HepG2 (cell line): ENCODE measurements around the gene ACADVL. TPM values are rescaled to one million over a fixed set of nuclear protein-coding genes. Genes with fewer than 3 reads are reported as not detected.
A peak's percentile ranks its signal among the peaks of the same experiment; 100 is the strongest.

Source experiments
- ATF2 ChIP-seq: sonication (generic); formaldehyde crosslinking; IDR thresholded peaks from 2 replicates; pipeline ENCODE4 v1.4.0; 2020; ENCODE audit warnings: missing genetic modification reagents
- CEBPG ChIP-seq: IDR thresholded peaks from 2 replicates; pipeline ENCODE4 v1.6.1; 2016
- GFI1 ChIP-seq: sonication (generic); formaldehyde crosslinking; IDR thresholded peaks from 2 replicates; pipeline ENCODE4 v1.5.0; 2020; ENCODE audit warnings: missing genetic modification reagents, mild to moderate bottlenecking, borderline replicate concordance
- HNRNPK ChIP-seq: fragments of 200-400 bp; formaldehyde crosslinking; IDR thresholded peaks from 2 replicates; pipeline ENCODE4 v1.6.1; 2018; ENCODE audit warnings: low read length, low read depth, moderate library complexity, mild to moderate bottlenecking; ENCODE audit not compliant: poor library complexity, severe bottlenecking
- KLF6 ChIP-seq: IDR thresholded peaks from 2 replicates; pipeline ENCODE4 v1.8.0; 2016; ENCODE audit warnings: missing biosample characterization, missing genetic modification reagents
- NRL ChIP-seq: sonication (generic); formaldehyde crosslinking; IDR thresholded peaks from 2 replicates; pipeline ENCODE4 v1.5.0; 2020; ENCODE audit warnings: missing genetic modification reagents, mild to moderate bottlenecking, moderate library complexity, borderline replicate concordance
- PHB2 ChIP-seq: fragments of 450-650 bp; IDR thresholded peaks from 2 replicates; pipeline ENCODE4 v1.6.1; 2018; ENCODE audit not compliant: partially characterized antibody
- PHF21A ChIP-seq: sonication (generic); formaldehyde crosslinking; IDR thresholded peaks from 2 replicates; pipeline ENCODE4 v1.5.0; 2020; ENCODE audit warnings: mild to moderate bottlenecking, missing genetic modification reagents
- POGK ChIP-seq: sonication (generic); formaldehyde crosslinking; conservative IDR thresholded peaks from 2 replicates; pipeline ENCODE4 v1.8.0; 2022; ENCODE audit warnings: mild to moderate bottlenecking, moderate library complexity, missing genetic modification reagents
- RNF2 ChIP-seq: fragments of 450-650 bp; conservative IDR thresholded peaks from 2 replicates; pipeline ENCODE4 v1.6.1; 2016; ENCODE audit warnings: low read depth
- SMC3 ChIP-seq: IDR thresholded peaks from 2 replicates; pipeline ENCODE4 v1.6.1; 2011; ENCODE audit warnings: low read length, improper control_type of control experiment
- YY1 ChIP-seq: IDR thresholded peaks from 2 replicates; pipeline ENCODE4 v1.6.1; 2011; ENCODE audit warnings: low read length, low read depth, moderate library complexity, mild to moderate bottlenecking; ENCODE audit not compliant: insufficient read depth, insufficient replicate concordance
- ZBTB40 ChIP-seq, 2 experiments: fragments of 450-650 bp in 1 of 2; sonication (generic) in 1 of 2; formaldehyde crosslinking in 1 of 2; IDR thresholded peaks; 2 replicates each; pipeline versions ENCODE4 v1.6.1 to v1.8.0; 2016 to 2022; ENCODE audit warnings: antibody characterized with exemption in 1 of 2, mild to moderate bottlenecking in 1 of 2, missing genetic modification reagents in 1 of 2
- ZBTB7B ChIP-seq: sonication (generic); formaldehyde crosslinking; IDR thresholded peaks from 2 replicates; pipeline ENCODE4 v1.4.0; 2020; ENCODE audit warnings: missing genetic modification reagents
- ZFAT ChIP-seq: sonication (generic); formaldehyde crosslinking; conservative IDR thresholded peaks from 2 replicates; pipeline ENCODE4 v1.8.1; 2023; ENCODE audit warnings: missing genetic modification reagents, inconsistent platforms
- ZKSCAN8 ChIP-seq: IDR thresholded peaks from 2 replicates; pipeline ENCODE4 v1.6.1; 2016; ENCODE audit warnings: borderline replicate concordance, missing genetic modification reagents, missing compliant biosample characterization
- ZNF883 ChIP-seq: sonication (generic); formaldehyde crosslinking; IDR thresholded peaks from 2 replicates; pipeline ENCODE4 v1.5.1; 2020; ENCODE audit warnings: mild to moderate bottlenecking, missing genetic modification reagents; ENCODE audit errors: not compliant biosample characterization
- ZSCAN30 ChIP-seq: sonication (generic); formaldehyde crosslinking; IDR thresholded peaks from 2 replicates; pipeline ENCODE4 v1.5.0; 2020; ENCODE audit warnings: mild to moderate bottlenecking, missing genetic modification reagents
- polyA plus RNA-seq, 8 experiments: library from polyadenylated mRNA; depleted of rRNA in 3 of 8; stranded (reverse) in 7 of 8; unstranded in 1 of 8; fragments of >200 nt; fragmentation: Illumina TruSeq in 4 of 8; extraction: Trizol in 4 of 8; gene quantifications; 2 replicates each; pipeline versions ENCODE4 v1.2.1 to v1.2.3, GENCODE V29; 2011 to 2016; ENCODE audit warnings: low read depth in 4 of 8, missing spikeins in 1 of 8, mixed read lengths in 1 of 8; ENCODE audit not compliant: insufficient read depth in 1 of 8
- total RNA-seq, 5 experiments: library from RNA; depleted of rRNA; stranded (reverse); fragments of >200 nt; fragmentation: Illumina TruSeq; extraction: Trizol; gene quantifications; 2 replicates each; pipeline ENCODE4 v1.2.3, GENCODE V29; 2016; ENCODE audit warnings: low read depth in 1 of 5

The ACADVL gene
- total and polyA plus RNA-seq, 2 of the 13 experiments (the other 11 are each of a cell fraction or from before 2014, with no cell fraction given) = 219 to 412 TPM

GRCh38 chr17:7251661-7252175 lies 32.0 kb downstream of the ACADVL start, which contains the start of gene CTDNEP1 (continued):
- TF ChIP-seq ZNF883 = no peak
- TF ChIP-seq CEBPG (CRISPR knock-in tag) = no peak
- peak; percentile 21; the same call in 1 of the 2 replicates for TF ChIP-seq KLF6 (CRISPR knock-in tag)
- TF ChIP-seq ZKSCAN8 = no peak
- TF ChIP-seq PHF21A (CRISPR knock-in tag) = 0 out of 2 replicates have a peak, but pooled peaks have one; percentile 7
- 0 out of 2 replicates have a peak, but pooled peaks have one; percentile 30 for TF ChIP-seq ZSCAN30 (CRISPR knock-in tag)
- TF ChIP-seq PHB2 = no peak
- peak; percentile 96 for TF ChIP-seq YY1
- no peak for TF ChIP-seq RNF2
- no peak for TF ChIP-seq ZFAT (CRISPR knock-in tag)
- TF ChIP-seq POGK (CRISPR knock-in tag) = 0 out of 2 replicates have a peak, but pooled peaks have one; percentile 14
- no peak for TF ChIP-seq ATF2 (CRISPR knock-in tag)
- peak; percentile 100 for TF ChIP-seq HNRNPK
- no peak for TF ChIP-seq GFI1
- no peak for TF ChIP-seq NRL (CRISPR knock-in tag)
- TF ChIP-seq ZBTB7B (CRISPR knock-in tag) = no peak
- peak; percentile 49 for TF ChIP-seq ZBTB40 (IDR thresholded peaks at IDR 0.05)
- TF ChIP-seq ZBTB40 (CRISPR knock-in tag; IDR thresholded peaks at IDR 0.05) = no peak
- TF ChIP-seq SMC3 = no peak
